GM13977 (cell line): ENCODE data around the gene PCSK5.

ENCODE experiments used
- DNase-seq: peaks from one replicate; pipeline ENCODE4 v3.0.0; 2012; ENCODE audit warnings: low spot score
- in situ Hi-C: fragments of 300-500 bp; cut with MboI; formaldehyde crosslinking; loops from one replicate; pipeline ENCODE4 v1.12.0; 2022; ENCODE audit warnings: low sequenced_read_pairs, low pct_unique_long_range_greater_than_20kb, mixed read lengths, inconsistent platforms; ENCODE audit not compliant: unreplicated experiment
- TF ChIP-seq, protein P1 (sequence below): IDR thresholded peaks from 2 replicates; pipeline ENCODE4 v1.5.1; 2012; ENCODE audit warnings: mild to moderate bottlenecking, control low read depth; ENCODE audit not compliant: insufficient read depth; ENCODE audit errors: extremely low read depth, missing control alignments

Gene PCSK5

DNA sequence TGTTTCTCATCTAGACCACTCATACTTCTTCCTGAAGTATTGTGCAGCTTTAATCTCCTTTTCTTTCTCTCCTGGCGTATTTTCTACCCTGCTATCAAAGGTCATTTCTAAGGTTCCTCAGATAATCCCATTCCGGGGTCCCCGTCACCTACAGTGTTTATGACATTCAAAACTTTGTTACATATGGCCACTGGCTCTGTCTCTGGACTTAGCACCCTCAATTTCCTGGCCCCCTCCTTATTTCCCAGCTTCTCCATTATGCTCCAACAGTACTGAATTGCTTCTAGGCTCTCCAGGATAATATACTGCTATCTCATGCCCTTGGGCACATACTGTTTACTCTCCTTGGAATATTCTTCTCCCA lies 472.5 kb downstream of the PCSK5 start:
- in situ Hi-C loops, result no loop called here
- no peak for DNase-seq
- TF ChIP-seq, protein P1, sequence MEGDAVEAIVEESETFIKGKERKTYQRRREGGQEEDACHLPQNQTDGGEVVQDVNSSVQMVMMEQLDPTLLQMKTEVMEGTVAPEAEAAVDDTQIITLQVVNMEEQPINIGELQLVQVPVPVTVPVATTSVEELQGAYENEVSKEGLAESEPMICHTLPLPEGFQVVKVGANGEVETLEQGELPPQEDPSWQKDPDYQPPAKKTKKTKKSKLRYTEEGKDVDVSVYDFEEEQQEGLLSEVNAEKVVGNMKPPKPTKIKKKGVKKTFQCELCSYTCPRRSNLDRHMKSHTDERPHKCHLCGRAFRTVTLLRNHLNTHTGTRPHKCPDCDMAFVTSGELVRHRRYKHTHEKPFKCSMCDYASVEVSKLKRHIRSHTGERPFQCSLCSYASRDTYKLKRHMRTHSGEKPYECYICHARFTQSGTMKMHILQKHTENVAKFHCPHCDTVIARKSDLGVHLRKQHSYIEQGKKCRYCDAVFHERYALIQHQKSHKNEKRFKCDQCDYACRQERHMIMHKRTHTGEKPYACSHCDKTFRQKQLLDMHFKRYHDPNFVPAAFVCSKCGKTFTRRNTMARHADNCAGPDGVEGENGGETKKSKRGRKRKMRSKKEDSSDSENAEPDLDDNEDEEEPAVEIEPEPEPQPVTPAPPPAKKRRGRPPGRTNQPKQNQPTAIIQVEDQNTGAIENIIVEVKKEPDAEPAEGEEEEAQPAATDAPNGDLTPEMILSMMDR, result no peak

- in situ Hi-C loops, result no loop called here
- no peak for DNase-seq
- TF ChIP-seq, protein P1, result no peak
Measured at GRCh38 chr9:76365028-76365427, 474.6 kb downstream of the PCSK5 start.

GRCh38 chr9:76366275-76366674 lies 475.8 kb downstream of the PCSK5 start:
- TF ChIP-seq, protein P1, result no peak
- in situ Hi-C loops, result no loop called here
- DNase-seq, result no peak

- DNase-seq, result peak; percentile 16
- in situ Hi-C loops, result no loop called here
- TF ChIP-seq, protein P1, result no peak
Measured at GRCh38 chr9:76369583-76369982, 479.1 kb downstream of the PCSK5 start.

DNA sequence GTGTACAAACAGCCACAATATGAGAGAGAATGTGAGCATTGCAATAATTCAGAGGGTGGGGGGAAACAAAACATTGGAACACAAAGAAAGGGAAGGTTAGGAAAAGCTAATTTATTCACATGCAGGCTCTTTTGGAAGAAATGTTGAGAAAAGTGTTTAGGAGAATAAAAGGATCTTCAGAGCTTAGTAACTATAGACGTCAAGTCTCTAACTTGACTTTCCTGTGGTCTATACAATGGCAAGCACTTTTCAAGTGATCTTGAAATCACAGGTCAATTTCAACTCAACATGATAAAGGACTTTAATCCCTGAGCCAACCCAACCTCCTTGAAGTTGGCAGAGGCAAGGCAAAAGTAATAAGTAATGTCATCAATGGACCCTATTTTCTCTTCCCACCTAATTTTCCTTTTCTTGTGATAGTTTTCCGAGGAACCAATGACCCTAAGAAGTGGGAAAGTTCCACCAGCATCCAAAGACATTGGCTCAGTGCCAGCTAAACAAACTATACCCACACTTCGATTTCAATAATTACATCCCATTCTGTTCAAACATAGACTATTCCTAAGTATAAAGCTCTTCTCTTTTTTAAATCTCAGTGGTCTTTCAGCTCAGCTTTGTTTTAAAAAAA lies 480.0 kb downstream of the PCSK5 start:
- in situ Hi-C loops, result no loop called here
- no peak for DNase-seq

DNA sequence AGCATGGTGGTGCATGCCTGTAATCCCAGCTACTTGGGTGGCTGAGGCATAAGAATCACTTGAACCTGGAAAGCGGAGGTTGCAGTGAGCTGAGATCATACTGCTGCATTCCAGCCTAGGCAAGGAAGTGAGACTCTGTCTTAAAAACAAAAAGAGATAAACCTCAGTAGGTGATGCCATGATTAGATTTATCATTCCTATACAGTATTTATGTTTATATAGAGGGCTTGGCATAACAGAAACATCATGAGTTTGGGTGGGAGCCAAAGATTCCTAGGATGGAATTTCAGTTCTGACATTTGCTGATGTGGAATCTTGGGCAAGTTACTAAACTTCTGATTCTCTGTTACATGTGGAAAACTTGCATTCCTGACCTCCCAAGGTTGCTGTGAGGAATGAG lies 481.4 kb downstream of the PCSK5 start:
- in situ Hi-C loops, result no loop called here
- DNase-seq, result no peak
- TF ChIP-seq, protein P1, result no peak

More for the DNA sequence above, 480.0 kb downstream of the PCSK5 start:
- TF ChIP-seq, protein P1, result no peak
